K562 (cell line): Measurements from ENCODE around the gene GABBR1.

Experiments used
- CTCF ChIP-seq, 3 experiments: IDR thresholded peaks in 2 of 3; conservative IDR thresholded peaks in 1 of 3; 2 replicates each; pipeline ENCODE4 v1.5.1; 2011 to 2012; ENCODE audit warnings: low read length in 3 of 3, mild to moderate bottlenecking in 3 of 3, control low read depth in 2 of 3, improper control_type of control experiment in 1 of 3, inconsistent platforms in 1 of 3, low read depth in 1 of 3, mixed read lengths in 1 of 3, moderate library complexity in 1 of 3; ENCODE audit not compliant: insufficient read depth in 2 of 3
- DACH1 ChIP-seq: fragments of 450-650 bp; IDR thresholded peaks from 2 replicates; pipeline ENCODE4 v1.6.1; 2018; ENCODE audit not compliant: partially characterized antibody
- EP300 ChIP-seq: IDR thresholded peaks from 2 replicates; pipeline ENCODE4 v1.6.1; 2012; ENCODE audit warnings: low read length, improper control_type of control experiment
- KDM4B ChIP-seq, 2 experiments: fragments of 450-650 bp in 1 of 2; sonication (generic) in 1 of 2; IDR thresholded peaks; 2 replicates each; pipeline ENCODE4 v1.6.1; 2016 to 2017; ENCODE audit warnings: borderline replicate concordance in 2 of 2, antibody characterized with exemption in 1 of 2, low read depth in 1 of 2, mild to moderate bottlenecking in 1 of 2
- MTA3 ChIP-seq: fragments of 450-650 bp; formaldehyde crosslinking; IDR thresholded peaks from 2 replicates; pipeline ENCODE4 v1.6.1; 2017; ENCODE audit warnings: mild to moderate bottlenecking, borderline replicate concordance
- SPI1 ChIP-seq: IDR thresholded peaks from 2 replicates; pipeline ENCODE4 v1.6.1; 2011; ENCODE audit warnings: low read depth, low read length, control low read depth, borderline replicate concordance
- ZNF639 ChIP-seq, 2 experiments: fragments of 200-800 bp in 1 of 2; sonication (Bioruptor generic) in 1 of 2; sonication (generic) in 1 of 2; formaldehyde crosslinking in 1 of 2; IDR thresholded peaks in 1 of 2; conservative IDR thresholded peaks in 1 of 2; 2 replicates each; pipeline versions ENCODE4 v1.5.0 to v1.6.1; 2016 to 2020; ENCODE audit warnings: missing compliant biosample characterization in 1 of 2, missing genetic modification characterization in 1 of 2, missing genetic modification reagents in 1 of 2

GRCh38 chr6:29567991-29568390, 65.0 kb downstream of the GABBR1 start:
- TF ChIP-seq ZNF639 (CRISPR knock-in tag; conservative IDR thresholded peaks at IDR 0.05 in 1 of 2, IDR thresholded peaks at IDR 0.05 in 1 of 2): no peak
- TF ChIP-seq CTCF (IDR thresholded peaks at IDR 0.05 in 2 of 3, conservative IDR thresholded peaks at IDR 0.05 in 1 of 3; ENCODE audit: insufficient read depth in 2 of 3, low read depth in 1 of 3, low read length in 3 of 3): no peak
- TF ChIP-seq EP300: no peak
- TF ChIP-seq MTA3: no peak
- TF ChIP-seq KDM4B (IDR thresholded peaks at IDR 0.05; ENCODE audit: borderline replicate concordance in 2 of 2, low read depth in 1 of 2): no peak
- no peak for TF ChIP-seq DACH1
- no peak for TF ChIP-seq SPI1
